HEK293 (cell line): ENCODE results near the gene RHOT1.
"Not testable (repeated sequence)": the region's sequence is repeated elsewhere in the genome, so short reads cannot be mapped to it uniquely, and the experiment has no call there.

ENCODE experiments used
- HOXA7 ChIP-seq: sonication (generic); formaldehyde crosslinking; IDR thresholded peaks from 2 replicates; pipeline ENCODE4 v1.8.1; 2022; ENCODE audit warnings: missing genetic modification reagents, borderline replicate concordance
- KLF16 ChIP-seq: fragments of 450-650 bp; formaldehyde crosslinking; IDR thresholded peaks from 2 replicates; pipeline ENCODE4 v1.5.1; 2017; ENCODE audit warnings: missing biosample characterization, missing genetic modification characterization
- REPIN1 ChIP-seq: fragments of 450-650 bp; formaldehyde crosslinking; IDR thresholded peaks from 2 replicates; pipeline ENCODE4 v1.5.1; 2017; ENCODE audit warnings: missing biosample characterization, missing genetic modification characterization, low read depth
- YY1 ChIP-seq: fragments of 450-650 bp; formaldehyde crosslinking; IDR thresholded peaks from 2 replicates; pipeline ENCODE4 v1.5.1; 2018; ENCODE audit warnings: missing biosample characterization, missing genetic modification characterization
- ZBTB21 ChIP-seq: fragments of 450-650 bp; formaldehyde crosslinking; IDR thresholded peaks from 2 replicates; pipeline ENCODE4 v1.5.1; 2017; ENCODE audit warnings: missing biosample characterization, missing genetic modification characterization
- ZNF391 ChIP-seq: fragments of 450-650 bp; formaldehyde crosslinking; IDR thresholded peaks from 2 replicates; pipeline ENCODE4 v1.5.1; 2016; ENCODE audit warnings: low read depth, missing biosample characterization, missing genetic modification characterization, borderline replicate concordance
- ZNF707 ChIP-seq: fragments of 450-650 bp; formaldehyde crosslinking; IDR thresholded peaks from 2 replicates; pipeline ENCODE4 v1.5.1; 2016; ENCODE audit warnings: missing biosample characterization, missing genetic modification characterization
- TF ChIP-seq, protein P1 (sequence below): fragments of 450-650 bp; formaldehyde crosslinking; IDR thresholded peaks from 2 replicates; pipeline ENCODE4 v1.5.1; 2016; ENCODE audit warnings: missing biosample characterization, missing genetic modification characterization
- TF ChIP-seq, protein P2 (sequence below): fragments of 450-650 bp; formaldehyde crosslinking; IDR thresholded peaks from 2 replicates; pipeline ENCODE4 v1.5.1; 2016; ENCODE audit warnings: missing biosample characterization, missing genetic modification characterization

DNA sequence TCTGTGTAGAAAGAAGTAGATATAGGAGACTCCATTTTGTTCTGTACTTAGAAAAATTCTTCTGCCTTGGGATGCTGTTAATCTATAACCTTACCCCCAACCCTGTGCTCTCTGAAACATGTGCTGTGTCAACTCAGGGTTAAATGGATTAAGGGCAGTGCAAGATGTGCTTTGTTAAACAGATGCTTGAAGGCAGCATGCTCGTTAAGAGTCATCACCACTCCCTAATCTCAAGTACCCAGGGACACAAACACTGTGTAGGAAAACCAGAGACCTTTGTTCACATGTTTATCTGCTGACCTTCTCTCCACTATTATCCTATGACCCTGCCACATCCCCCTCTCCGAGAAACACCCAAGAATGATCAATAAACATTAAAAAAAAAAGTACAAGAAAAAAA is 38.0 kb downstream of the RHOT1 start:
- TF ChIP-seq, protein P1, sequence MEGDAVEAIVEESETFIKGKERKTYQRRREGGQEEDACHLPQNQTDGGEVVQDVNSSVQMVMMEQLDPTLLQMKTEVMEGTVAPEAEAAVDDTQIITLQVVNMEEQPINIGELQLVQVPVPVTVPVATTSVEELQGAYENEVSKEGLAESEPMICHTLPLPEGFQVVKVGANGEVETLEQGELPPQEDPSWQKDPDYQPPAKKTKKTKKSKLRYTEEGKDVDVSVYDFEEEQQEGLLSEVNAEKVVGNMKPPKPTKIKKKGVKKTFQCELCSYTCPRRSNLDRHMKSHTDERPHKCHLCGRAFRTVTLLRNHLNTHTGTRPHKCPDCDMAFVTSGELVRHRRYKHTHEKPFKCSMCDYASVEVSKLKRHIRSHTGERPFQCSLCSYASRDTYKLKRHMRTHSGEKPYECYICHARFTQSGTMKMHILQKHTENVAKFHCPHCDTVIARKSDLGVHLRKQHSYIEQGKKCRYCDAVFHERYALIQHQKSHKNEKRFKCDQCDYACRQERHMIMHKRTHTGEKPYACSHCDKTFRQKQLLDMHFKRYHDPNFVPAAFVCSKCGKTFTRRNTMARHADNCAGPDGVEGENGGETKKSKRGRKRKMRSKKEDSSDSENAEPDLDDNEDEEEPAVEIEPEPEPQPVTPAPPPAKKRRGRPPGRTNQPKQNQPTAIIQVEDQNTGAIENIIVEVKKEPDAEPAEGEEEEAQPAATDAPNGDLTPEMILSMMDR (tag by site-specific recombination), result not testable (repeated sequence)
- TF ChIP-seq, protein P2, sequence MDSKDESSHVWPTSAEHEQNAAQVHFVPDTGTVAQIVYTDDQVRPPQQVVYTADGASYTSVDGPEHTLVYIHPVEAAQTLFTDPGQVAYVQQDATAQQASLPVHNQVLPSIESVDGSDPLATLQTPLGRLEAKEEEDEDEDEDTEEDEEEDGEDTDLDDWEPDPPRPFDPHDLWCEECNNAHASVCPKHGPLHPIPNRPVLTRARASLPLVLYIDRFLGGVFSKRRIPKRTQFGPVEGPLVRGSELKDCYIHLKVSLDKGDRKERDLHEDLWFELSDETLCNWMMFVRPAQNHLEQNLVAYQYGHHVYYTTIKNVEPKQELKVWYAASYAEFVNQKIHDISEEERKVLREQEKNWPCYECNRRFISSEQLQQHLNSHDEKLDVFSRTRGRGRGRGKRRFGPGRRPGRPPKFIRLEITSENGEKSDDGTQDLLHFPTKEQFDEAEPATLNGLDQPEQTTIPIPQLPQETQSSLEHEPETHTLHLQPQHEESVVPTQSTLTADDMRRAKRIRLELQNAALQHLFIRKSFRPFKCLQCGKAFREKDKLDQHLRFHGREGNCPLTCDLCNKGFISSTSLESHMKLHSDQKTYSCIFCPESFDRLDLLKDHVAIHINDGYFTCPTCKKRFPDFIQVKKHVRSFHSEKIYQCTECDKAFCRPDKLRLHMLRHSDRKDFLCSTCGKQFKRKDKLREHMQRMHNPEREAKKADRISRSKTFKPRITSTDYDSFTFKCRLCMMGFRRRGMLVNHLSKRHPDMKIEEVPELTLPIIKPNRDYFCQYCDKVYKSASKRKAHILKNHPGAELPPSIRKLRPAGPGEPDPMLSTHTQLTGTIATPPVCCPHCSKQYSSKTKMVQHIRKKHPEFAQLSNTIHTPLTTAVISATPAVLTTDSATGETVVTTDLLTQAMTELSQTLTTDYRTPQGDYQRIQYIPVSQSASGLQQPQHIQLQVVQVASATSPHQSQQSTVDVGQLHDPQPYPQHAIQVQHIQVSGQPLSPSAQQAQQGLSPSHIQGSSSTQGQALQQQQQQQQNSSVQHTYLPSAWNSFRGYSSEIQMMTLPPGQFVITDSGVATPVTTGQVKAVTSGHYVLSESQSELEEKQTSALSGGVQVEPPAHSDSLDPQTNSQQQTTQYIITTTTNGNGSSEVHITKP, result not testable (repeated sequence)
- TF ChIP-seq REPIN1; ZBTB21 (tag by site-specific recombination); HOXA7 (CRISPR knock-in tag); KLF16 (tag by site-specific recombination); ZNF707 (tag by site-specific recombination); ZNF391 (tag by site-specific recombination); YY1: not testable (repeated sequence)
